GM12872 (cell line): Measurements from ENCODE around the gene PSMD13.

Experiments used
- TF ChIP-seq, protein P1 (sequence below): IDR thresholded peaks from 3 replicates; pipeline ENCODE4 v1.5.1; 2011; ENCODE audit warnings: low read depth, mild to moderate bottlenecking, low read length, moderate library complexity; ENCODE audit not compliant: insufficient read depth

PSMD13 gene

DNA sequence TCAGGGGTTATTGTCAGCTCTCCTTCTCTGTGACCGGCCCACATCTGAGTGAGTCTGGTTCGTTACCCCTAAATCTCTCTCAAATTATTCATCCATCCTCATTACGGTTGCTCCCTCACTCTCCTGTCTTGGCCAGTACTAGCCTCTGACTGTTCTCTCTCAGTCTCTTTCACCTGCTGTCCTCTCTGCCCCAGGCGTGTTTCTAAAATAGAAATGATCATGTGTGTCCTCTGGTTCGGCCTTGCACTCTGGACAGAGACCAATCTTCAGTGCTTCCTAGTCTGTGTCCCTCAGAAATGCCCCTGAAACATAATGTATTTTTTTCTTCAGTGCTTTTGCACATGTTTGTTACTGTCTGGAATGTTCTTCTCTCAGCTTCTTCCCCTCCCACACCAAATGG lies 4.9 kb downstream of the PSMD13 start:
- TF ChIP-seq, protein P1, sequence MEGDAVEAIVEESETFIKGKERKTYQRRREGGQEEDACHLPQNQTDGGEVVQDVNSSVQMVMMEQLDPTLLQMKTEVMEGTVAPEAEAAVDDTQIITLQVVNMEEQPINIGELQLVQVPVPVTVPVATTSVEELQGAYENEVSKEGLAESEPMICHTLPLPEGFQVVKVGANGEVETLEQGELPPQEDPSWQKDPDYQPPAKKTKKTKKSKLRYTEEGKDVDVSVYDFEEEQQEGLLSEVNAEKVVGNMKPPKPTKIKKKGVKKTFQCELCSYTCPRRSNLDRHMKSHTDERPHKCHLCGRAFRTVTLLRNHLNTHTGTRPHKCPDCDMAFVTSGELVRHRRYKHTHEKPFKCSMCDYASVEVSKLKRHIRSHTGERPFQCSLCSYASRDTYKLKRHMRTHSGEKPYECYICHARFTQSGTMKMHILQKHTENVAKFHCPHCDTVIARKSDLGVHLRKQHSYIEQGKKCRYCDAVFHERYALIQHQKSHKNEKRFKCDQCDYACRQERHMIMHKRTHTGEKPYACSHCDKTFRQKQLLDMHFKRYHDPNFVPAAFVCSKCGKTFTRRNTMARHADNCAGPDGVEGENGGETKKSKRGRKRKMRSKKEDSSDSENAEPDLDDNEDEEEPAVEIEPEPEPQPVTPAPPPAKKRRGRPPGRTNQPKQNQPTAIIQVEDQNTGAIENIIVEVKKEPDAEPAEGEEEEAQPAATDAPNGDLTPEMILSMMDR: no peak

DNA sequence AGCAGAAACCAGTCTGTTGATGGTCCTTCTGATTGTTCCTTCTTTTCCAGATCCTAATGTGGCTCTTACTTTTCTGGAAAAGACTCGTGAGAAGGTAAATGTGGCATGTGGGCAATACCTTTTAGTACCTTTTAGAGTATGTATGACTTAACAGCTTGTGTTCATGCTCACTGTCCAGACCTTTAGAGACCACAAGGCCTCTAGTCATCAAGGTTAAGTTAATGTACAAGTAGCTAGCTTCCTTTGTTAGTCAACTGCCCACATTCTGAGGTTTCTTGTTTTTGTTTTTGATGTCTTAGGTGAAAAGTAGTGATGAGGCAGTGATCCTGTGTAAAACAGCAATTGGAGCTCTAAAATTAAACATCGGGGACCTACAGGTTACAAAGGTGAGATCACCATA lies 7.6 kb downstream of the PSMD13 start:
- TF ChIP-seq, protein P1: no peak

DNA sequence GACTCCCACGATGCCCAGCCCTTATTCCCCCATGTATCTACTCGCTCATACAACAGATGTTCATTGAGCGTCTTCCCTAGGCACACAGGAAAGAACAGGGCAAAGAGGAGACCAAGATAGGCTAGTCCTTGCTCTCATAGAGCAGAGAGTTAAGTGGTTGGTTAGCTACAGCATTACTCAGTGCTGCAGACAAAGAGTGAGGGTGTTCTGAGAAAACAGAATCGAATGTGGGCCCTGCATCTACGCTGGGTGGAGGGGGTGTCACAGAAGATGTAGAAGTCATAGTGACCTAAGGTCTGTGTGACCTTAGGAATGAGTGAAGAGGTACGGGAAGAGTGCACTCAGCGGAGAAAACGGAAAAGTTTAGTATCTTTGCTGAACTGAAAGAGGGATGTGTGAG lies 12.3 kb downstream of the PSMD13 start:
- TF ChIP-seq, protein P1: no peak

DNA sequence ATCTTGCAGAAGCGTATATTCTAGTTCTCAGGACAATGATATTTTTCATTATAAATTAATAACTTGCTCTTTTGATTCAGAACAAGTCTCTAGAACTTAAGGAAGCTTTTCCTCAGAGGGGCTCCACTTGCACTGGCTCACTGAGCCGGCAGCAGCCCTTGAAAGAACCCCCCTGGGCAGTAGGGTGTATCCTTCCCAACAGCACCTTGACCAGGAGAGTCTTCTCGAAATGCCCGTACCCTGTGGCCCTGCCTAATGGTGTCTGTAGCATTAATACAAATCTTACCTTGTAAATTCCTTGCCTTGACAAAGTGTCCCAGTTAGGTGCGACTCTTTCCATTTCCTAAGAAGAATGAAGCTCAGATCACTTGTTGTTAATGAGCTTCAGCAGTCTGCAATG lies 13.5 kb downstream of the PSMD13 start:
- TF ChIP-seq, protein P1: no peak

DNA sequence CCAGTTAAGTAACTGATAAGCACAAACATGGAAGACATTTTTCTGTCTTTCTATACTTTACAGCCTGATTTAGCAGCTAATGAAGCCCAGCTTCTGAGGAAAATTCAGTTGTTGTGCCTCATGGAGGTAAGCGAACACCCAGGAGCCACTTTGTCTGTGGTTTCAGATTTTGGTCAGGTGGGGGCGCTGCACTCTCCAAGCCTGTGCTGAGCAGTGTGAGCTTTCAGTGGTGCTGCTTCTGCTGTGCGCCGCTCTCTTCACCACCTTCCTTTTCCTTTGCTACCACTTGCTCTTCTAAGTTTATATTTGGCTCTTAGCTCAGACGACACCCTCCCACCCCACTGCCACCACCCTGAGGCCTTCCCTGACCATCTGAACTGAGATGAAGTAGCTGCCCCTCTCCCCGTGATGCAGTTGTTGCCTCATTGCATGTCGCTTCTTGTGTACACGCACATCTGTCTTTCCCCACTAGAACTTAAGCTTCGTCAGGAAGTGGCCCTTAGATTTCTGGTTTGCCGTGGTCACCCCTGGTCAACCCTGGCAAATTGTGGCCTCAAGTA lies 14.0 kb downstream of the PSMD13 start:
- TF ChIP-seq, protein P1: peak; percentile 86

DNA sequence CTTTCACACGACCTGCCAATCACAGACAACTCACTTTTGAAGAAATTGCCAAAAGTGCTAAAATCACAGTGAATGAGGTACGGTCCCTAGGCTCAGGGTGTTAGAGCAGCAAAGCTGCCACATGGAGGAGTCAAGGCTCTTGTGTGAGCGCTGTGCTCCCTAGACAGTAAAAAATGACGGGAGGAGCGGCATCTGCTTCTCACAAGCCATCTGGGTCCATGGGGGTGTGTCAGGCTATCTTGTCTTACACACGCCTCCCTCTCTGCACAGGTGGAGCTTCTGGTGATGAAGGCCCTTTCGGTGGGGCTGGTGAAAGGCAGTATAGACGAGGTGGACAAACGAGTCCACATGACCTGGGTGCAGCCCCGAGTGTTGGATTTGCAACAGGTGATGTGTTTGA lies 14.8 kb downstream of the PSMD13 start:
- TF ChIP-seq, protein P1: no peak

DNA sequence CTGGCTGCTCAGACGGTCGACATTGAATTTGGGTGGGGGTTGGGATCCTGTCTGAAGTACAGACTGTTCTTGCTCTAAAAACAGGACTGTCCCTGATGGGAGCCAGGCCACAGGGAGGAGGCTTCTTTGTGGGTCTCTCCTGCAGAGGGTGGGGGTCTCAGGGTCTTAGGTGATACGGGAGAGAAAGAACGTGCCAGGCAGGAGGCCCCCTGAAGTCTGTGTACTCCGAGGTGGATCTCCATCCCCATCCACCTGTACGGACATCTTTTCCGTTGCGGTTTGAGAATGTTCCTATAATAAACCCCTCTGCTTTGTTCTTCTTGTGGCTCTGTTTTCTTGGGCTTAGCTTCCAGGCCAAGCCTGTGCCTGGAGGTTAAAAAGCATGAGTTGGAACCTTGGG lies 15.9 kb downstream of the PSMD13 start:
- TF ChIP-seq, protein P1: no peak
